Measurements from ENCODE around the gene SLC25A10. TPM values are rescaled to one million over a fixed set of nuclear protein-coding genes. Genes with fewer than 3 reads are reported as not detected.

The SLC25A10 gene
- total and polyA plus RNA-seq, 2 of the 8 experiments (the other 6 are each of a cell fraction or from before 2014, with no cell fraction given), result 22.2 to 43.0 TPM

- Histone ChIP-seq H2AFZ (ENCODE audit: low read length) (no peak overlapping the region), H3K4me2 (ENCODE audit: insufficient read depth in 1 of 2, low read depth in 2 of 2, low read length in 2 of 2) (peak overlapping the region; percentile 77 to 87), H2BK15ac (ENCODE audit: low read length) (no peak overlapping the region), H3K27ac (ENCODE audit: low read depth, low read length) (no peak overlapping the region), H3K27me3 (replicated peaks in 1 of 4; ENCODE audit: control insufficient read depth in 3 of 4, extremely low read depth in 1 of 4, insufficient read depth in 3 of 4, low read length in 3 of 4) (no peaks in the 10 kb centered on the region; a peak in 2 of 7 replicates), H3K4me1 (replicated peaks in 1 of 4; ENCODE audit: control insufficient read depth in 3 of 4, insufficient read depth in 4 of 4, low read length in 3 of 4) (peaks cover 0 to 24% (median 18%) of the 10 kb centered on the region in 4 experiments; a peak in 5 of 7 replicates), H4K5ac (ENCODE audit: insufficient read length, low read depth, low read length) (no peak overlapping the region), H3K36me3 (ENCODE audit: control insufficient read depth in 2 of 4, insufficient read depth in 4 of 4, low read length in 3 of 4) (peaks cover 0 to 9% (median 0%) of the 10 kb centered on the region in 4 experiments; a peak in 3 of 8 replicates), H3K9me3 (ENCODE audit: insufficient read depth in 2 of 2, low read depth in 1 of 2, low read length in 1 of 2) (no peaks in the 10 kb centered on the region), H2BK120ac (replicated peaks; ENCODE audit: low read depth, low read length) (no peak overlapping the region), H3K23ac (ENCODE audit: insufficient read length) (no peak overlapping the region), H3K56ac (replicated peaks; ENCODE audit: insufficient read length, low read depth, low read length) (no peak overlapping the region), H3K18ac (ENCODE audit: extremely low read depth, low read length) (no peak overlapping the region), H3K79me1 (ENCODE audit: low read depth, low read length) (peaks cover 10% of the 10 kb centered on the region), H3K79me2 (ENCODE audit: control insufficient read depth in 1 of 2, insufficient read depth in 2 of 2, low read length in 2 of 2) (peaks cover 0 to 7% of the 10 kb centered on the region in 2 experiments; a peak in 1 of 4 replicates), H4K8ac (ENCODE audit: extremely low read depth, insufficient read depth, low read length) (no peak overlapping the region; the same call in 1 of the 2 replicates), H3K4me3 (ENCODE audit: extremely low read depth in 1 of 4, insufficient read depth in 2 of 4, low read depth in 3 of 4, low read length in 4 of 4) (peak overlapping the region; percentile 44 to 86 (median 59); a peak in 4 of 8 replicates), H3K9ac (replicated peaks in 1 of 4; ENCODE audit: extremely low read depth in 1 of 4, low read depth in 3 of 4, low read length in 3 of 4) (peak overlapping the region in 1 of 4 experiments; percentile 50; a peak in 2 of 7 replicates), H2BK20ac (ENCODE audit: low read length) (no peak overlapping the region), H2AK5ac (ENCODE audit: low read depth, low read length) (peak overlapping the region; percentile 82; the same call in 1 of the 2 replicates), H3K23me2 (ENCODE audit: low read depth, low read length) (peaks cover 20% of the 10 kb centered on the region), H2BK5ac (ENCODE audit: low read depth, low read length) (no peak overlapping the region; the same call in 1 of the 2 replicates), H3K4ac (replicated peaks; ENCODE audit: insufficient read length, low read depth, low read length) (no peak overlapping the region), H4K20me1 (replicated peaks in 1 of 2; ENCODE audit: control insufficient read depth in 1 of 2, insufficient read depth in 2 of 2, low read length in 2 of 2) (peaks cover 3 to 10% of the 10 kb centered on the region in 2 experiments), H4K91ac (replicated peaks; ENCODE audit: insufficient read length, low read length) (no peak overlapping the region), H3K14ac (ENCODE audit: insufficient read length) (no peak overlapping the region), H2BK12ac (ENCODE audit: low read depth, low read length) (no peak overlapping the region)
- WGBS, 2 experiments (ENCODE audit: extremely low coverage in 1 of 2, insufficient coverage in 1 of 2, insufficient read length in 1 of 2, insufficient replicate concordance in 2 of 2, low coverage in 1 of 2, low lambda C conversion rate in 2 of 2, missing lambda C conversion rate in 1 of 2), result 89% methylated on average over 32 of the region's 36 CpGs; no CpG with 5 or more reads in 1 of the 2 experiments
- CTCF ChIA-PET (ENCODE audit: partially characterized antibody), result interaction anchor here (0.6 to 2.2 kb wide), 8 partner anchors 11 to 156 kb away, joined by 3 to 6 read pairs (median 4); no protein-coding TSS in a partner anchor
- POLR2A ChIA-PET (ENCODE audit: partially characterized antibody), result interaction anchor here (0.9 to 25.9 kb wide), 7 partner anchors 5 to 174 kb away, joined by 3 to 436 read pairs (median 5); partner anchors contain the start of genes ARL16, HGS, MRPL12 and SLC25A10
- no peak for FAIRE-seq
- DNase-seq (ENCODE audit: low read depth in 1 of 2, low spot score in 2 of 2), result no peak
- no peak for TF ChIP-seq RNF2 (IDR thresholded peaks at IDR 0.05; ENCODE audit: borderline replicate concordance, low read depth, low read length, missing control alignments, poor library complexity, severe bottlenecking)
- no peak for TF ChIP-seq CEBPB (IDR thresholded peaks at IDR 0.05; ENCODE audit: low read depth, low read length)
- TF ChIP-seq CHD2 (IDR thresholded peaks at IDR 0.05; ENCODE audit: low read length), result no peak
- TF ChIP-seq EP300 (IDR thresholded peaks at IDR 0.05; ENCODE audit: borderline replicate concordance in 1 of 2, low read depth in 2 of 2, low read length in 2 of 2), result no peak
- no peak for TF ChIP-seq POU5F1 (IDR thresholded peaks at IDR 0.05; ENCODE audit: low read depth, low read length)
- no peak for TF ChIP-seq EGR1 (IDR thresholded peaks at IDR 0.05; ENCODE audit: borderline replicate concordance, low read depth, low read length)
- no peak for TF ChIP-seq CBX8 (IDR thresholded peaks at IDR 0.05; ENCODE audit: borderline replicate concordance, low read depth, low read length)
- no peak for TF ChIP-seq POLR2A (IDR thresholded peaks at IDR 0.05; ENCODE audit: control extremely low read depth in 1 of 2, low read depth in 2 of 2, low read length in 2 of 2)
- no peak for TF ChIP-seq SIN3A (conservative IDR thresholded peaks at IDR 0.05 in 1 of 2, IDR thresholded peaks at IDR 0.05 in 1 of 2; ENCODE audit: low read depth in 1 of 2, low read length in 2 of 2)
- TF ChIP-seq GABPA (IDR thresholded peaks at IDR 0.05; ENCODE audit: borderline replicate concordance, insufficient read depth, low read length), result no peak
Observed at GRCh38 chr17:81713556-81714411, 1.7 kb downstream of the SLC25A10 start.

Measured in H1 (cell line).